Stimulated activated CD8-positive, alpha-beta memory T cell treated with anti-CD3 and anti-CD28 coated beads, Interleukin-12 subunit alpha, Interleukin-12 subunit beta, amount 100 ng/mL, for 1 hour (primary cell): ENCODE measurements around the gene ACSL4.
"Not testable (repeated sequence)": the region's sequence is repeated elsewhere in the genome, so short reads cannot be mapped to it uniquely, and the experiment has no call there.

Experiments used
- DNase-seq: peaks from one replicate; pipeline ENCODE4 v3.0.0-alpha.2; 2020; ENCODE audit warnings: low read depth

The ACSL4 gene

GRCh38 chrX:109667986-109668385, 65.1 kb downstream of the ACSL4 start:
- no peak for DNase-seq

GRCh38 chrX:109660435-109661143, 72.5 kb downstream of the ACSL4 start:
- DNase-seq, result no peak

- no peak for DNase-seq
Observed at GRCh38 chrX:109658391-109658790, 74.7 kb downstream of the ACSL4 start.

DNA sequence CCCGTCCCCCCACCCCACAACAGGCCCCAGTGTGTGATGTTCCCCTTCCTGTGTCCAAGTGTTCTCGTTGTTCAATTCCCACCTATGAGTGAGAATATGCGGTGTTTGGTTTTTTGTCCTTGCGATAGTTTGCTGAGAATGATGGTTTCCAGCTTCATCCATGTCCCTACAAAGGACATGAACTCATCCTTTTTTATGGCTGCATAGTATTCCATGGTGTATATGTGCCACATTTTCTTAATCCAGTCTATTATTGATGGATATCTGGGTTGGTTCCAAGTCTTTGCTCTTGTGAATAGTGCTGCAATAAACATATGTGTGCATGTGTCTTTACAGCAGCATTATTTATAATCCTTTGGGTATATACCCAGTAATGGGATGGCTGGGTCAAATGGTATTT, 75.7 kb downstream of the ACSL4 start:
- DNase-seq, result not testable (repeated sequence)

DNA sequence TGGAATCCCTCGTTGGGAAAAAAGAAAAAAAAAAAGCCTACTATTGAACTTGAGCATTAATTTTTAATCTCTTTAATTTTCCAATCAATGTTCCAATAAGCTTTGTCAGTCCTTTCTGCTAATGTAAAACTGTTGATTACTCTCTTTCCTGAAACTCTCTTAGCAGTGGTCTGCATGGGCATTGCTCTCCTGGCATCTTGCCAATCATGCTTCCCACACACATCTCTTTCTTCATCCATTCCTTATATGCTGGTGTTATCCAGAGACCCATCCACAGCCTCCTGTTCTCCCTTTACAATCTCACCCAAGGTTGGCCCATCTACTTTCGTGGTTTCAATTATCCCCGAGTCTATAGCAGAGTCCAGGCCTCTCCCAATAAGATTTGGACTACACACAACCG, 76.3 kb downstream of the ACSL4 start:
- no peak for DNase-seq

DNA sequence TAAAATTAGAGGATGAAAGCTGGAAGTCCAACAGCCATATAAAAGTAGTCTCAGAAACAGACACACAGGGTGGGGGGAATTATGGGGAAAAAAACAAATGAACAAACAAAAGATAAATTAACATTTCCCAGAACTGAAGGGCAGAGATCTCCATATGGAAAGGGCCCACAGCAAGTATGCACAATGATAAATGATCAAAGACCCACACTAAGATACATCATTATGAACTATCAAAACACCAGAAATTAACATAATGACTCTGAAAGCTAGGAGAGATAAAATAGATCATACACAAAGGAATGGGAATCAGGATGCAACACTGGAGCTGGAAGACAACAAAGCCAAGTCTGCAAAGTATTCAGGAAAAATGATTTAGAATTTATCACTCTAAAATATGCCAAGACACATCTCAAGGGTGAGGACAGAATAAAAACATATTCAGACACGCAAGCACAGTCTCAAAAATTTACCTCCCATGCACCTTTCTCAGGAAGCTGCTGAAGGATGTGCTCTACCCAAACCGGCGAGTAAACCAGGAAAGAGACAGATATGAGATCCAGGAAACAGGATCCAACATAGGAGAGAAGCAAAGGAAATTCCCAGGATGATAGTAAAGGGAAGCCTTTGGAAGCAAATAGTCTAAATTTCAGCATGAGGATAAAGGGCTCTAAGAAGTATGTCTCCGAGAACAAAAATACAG, 77.4 kb downstream of the ACSL4 start:
- no peak for DNase-seq

DNA sequence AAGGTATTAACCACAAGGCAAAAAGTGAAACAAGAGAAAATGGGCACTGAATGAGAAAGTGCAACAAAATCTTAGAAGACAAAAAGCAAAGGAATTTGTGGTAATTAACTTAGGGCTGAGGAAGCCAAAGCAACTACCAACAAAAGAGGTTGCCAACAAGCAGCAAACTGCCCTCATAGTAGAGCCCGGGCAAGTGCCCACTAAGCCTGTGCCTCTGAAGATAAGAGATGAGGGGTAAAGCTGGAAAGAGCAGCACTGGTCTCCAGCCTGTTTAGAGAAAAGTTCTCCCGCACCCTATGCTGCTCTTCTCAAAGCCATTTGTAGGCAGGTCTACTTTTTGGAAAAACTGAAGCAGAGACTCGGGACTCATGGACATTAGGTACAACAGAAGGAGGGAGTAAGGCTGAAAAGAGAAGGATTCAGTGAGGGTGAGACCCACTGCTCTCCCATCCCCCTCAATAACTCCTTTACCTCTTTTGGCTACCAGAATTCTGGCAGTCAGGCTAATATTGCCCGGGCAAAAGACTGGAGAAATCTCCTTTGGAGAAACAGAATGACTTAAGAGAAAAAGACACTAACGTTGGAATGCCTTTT, 78.4 kb downstream of the ACSL4 start:
- no peak for DNase-seq

DNA sequence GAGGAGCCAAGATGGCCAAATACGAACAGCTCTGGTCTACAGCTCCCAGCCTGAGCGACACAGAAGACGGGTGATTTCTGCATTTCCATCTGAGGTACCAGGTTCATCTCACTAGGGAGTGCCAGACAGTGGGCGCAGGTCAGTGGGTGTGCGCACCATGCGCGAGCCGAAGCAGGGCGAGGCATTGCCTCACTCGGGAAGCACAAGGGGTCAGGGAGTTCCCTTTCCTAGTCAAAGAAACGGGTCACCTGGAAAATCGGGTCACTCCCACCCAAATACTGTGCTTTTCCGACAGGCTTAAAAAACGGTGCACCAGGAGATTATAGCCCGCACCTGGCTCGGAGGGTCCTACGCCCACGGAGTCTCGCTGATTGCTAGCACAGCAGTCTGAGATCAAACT, 88.4 kb downstream of the ACSL4 start:
- not testable (repeated sequence) for DNase-seq

DNA sequence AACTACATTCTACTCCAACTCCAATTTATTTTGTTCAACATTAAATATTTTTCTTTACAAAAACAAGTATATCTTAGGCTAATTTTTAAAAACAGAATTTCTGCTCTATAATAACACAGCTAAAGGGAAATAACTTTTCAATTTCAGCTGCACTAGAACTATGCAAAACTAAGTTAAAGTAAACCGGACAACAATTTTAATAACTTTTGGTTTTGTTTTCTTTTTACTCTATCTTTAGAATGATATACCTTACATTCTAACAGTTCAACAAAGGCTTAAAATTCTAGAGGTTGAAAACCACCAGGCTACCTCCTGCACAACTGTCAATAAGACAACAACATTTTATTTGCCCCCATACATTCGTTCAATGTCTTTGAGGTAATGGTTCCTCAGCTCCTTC, 89.4 kb downstream of the ACSL4 start:
- DNase-seq, result no peak

DNA sequence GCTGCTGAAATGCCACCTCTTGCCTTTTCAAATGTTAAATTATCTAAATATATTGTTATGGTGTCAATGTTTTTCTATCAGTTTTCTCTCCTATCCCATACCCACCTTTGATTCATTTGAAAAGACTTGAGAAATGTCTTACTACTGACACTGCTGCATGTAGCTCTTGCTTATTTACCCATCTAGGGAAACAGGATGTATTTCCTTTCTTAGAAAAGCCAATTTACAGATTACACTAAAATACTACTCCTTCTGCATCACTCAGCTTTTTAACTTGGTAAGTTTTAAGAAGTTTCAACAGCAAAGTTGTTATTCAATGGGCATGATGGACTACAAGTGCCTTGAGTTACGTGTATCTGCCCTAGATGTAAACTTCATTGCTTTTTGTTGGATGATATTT, 94.9 kb downstream of the ACSL4 start:
- no peak for DNase-seq

DNA sequence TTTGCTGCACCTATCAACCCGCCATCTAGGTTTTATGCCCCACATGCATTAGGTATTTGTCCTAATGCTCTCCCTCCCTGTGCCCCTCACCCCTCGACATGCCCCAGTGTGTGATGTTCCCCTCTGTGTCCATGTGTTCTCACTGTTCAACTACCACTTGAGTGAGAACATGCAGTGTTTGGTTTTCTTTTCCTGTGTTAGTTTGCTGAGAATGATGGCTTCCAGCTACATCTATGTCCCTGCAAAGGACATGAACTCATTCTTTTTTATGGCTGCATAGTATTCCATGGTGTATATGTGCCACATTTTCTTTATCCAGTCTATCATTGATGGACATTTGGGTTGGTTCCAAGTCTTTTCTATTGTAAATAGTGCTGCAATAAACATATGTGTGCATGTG, 95.6 kb downstream of the ACSL4 start:
- DNase-seq, result not testable (repeated sequence)

GRCh38 chrX:109635146-109635545, 97.9 kb downstream of the ACSL4 start:
- no peak for DNase-seq

DNA sequence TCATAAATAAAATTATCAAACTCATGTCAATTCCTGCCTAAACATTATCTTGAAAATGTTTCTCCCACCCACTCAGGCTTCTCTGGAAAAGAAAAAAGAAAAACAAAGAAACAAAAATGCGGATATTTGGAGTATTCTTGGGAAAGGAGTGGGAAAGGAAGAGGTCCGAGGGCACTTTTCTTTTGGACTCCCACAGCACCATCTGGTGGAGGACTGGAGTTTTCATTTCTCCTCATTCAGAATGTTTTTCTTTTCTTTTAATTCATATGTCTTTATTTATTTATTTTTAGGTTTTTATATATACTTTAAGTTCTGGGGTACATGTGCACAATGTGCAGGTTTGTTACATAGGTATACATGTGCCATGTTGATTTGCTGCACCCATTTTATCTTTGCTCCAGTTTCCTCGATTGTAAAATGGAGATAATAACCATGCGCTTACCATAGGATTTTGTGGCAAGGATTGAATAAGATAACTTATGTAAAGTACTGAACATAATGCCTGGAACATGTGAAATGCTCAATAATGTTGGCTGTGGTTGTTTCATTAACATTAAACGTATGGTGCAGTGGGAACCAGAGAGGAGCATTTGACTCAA, 100.1 kb downstream of the ACSL4 start:
- DNase-seq, result no peak

GRCh38 chrX:109629310-109629709, 103.7 kb downstream of the ACSL4 start:
- no peak for DNase-seq

DNA sequence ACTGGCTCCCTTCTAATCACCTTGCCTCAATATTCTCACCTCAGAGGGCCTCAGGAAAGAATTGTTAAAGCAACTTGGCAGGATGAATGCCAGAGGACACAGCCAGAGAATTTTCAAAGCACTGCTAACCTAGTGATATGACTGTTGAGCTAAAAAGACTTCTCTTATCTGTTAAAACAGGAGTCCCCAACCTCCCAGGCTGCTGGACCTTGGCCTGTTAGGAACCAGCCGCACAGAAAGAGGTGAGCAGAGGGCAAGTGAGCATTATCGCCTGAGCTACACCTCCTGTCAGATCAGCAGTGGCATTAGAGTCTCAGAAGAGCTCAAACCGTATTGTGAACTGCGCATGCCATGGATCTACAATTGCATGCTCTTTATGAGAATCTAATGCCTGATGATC, 106.4 kb downstream of the ACSL4 start:
- DNase-seq, result no peak

- DNase-seq, result no peak
Observed at GRCh38 chrX:109624641-109625616, 108.1 kb downstream of the ACSL4 start, which contains the start of gene KCNE5. Gene KCNE5, minus strand, starts transcription at chrX:109625172. Its CDS starts 152 bp downstream, at chrX:109625020.

- no peak for DNase-seq
Observed at GRCh38 chrX:109623997-109624396, 109.1 kb downstream of the ACSL4 start.

DNA sequence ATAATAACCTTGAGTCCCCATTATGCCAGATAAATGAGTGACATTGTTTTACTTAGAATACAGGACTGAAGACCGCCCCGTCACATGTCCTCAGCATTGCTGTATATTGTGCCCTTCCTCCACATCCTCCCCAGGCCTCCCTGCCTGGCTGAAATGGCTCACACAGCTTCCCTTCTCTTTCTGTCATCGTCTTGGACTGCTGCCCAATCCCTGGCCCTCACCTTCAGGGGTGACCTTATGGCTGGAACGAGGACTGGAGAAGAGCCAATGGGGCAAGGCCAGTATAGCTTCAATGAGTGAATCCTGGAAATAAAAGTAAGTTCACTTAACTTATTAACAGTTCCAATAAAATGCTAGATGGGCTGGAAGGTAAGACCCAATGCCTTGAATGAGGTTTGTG, 110.8 kb downstream of the ACSL4 start:
- no peak for DNase-seq

DNA sequence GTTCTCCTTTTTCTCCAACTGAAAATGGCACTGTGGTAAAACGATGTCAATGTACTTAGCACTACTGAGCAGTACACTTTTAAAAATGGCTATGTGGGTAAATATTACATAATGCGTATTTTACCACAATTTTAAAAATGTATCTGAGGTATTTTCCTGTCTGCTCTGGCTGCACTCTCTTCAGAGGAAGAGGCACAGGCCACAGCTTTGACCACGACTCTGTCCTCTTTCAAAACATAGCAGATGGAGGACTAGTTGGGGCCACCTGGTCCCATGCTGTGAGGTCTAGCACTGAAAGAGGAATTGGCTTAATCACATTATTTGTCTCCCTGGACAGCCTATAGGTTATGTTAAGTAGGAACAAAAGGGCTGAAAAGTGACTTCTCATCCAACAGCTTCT, 113.3 kb downstream of the ACSL4 start:
- DNase-seq, result no peak

DNA sequence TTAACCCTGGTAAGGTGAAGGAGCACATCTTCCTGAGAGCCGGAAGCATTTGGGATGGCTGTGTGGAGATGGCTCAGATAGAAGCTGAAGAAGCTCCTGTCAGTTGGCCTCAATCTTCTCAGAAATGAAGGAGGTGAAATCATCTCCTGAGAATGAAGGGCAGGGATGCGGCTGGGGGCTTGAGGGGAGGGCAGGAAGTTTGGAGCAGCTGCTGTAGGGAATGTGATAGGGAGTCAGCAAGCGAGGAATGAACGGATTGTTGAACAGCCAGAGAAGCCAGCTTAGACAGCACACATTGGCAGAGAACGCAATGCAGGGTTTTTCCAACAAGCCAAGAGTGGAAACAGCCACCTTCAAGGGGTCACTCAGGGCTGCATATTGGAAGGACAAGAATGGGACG, 118.1 kb downstream of the ACSL4 start:
- DNase-seq, result no peak

- no peak for DNase-seq
Observed at GRCh38 chrX:109601486-109601885, 131.6 kb downstream of the ACSL4 start.

DNA sequence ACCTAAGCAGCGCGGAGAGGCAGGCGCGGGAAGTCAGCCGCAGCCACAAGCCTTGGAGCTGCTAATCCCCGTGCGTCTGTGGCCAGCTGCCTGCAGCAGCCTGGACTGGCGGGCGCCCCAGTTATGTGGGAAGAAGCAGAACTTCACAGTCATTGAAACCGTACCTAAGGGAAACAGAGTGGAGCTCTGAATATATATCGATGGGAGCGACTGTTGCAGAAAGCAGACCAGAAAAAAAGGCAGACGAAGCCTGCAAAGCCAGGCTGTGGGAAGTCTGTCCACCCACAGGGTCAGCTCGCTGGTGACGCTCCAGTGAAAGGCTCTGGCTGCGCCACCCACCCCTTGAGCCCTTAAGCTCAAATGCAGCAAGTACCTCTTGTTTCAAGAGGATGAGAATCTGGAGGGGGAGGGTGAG, 132.8 kb downstream of the ACSL4 start:
- no peak for DNase-seq
